ENCODE data around the gene PAQR4. TPM values are rescaled to one million over a fixed set of nuclear protein-coding genes. Genes with fewer than 3 reads are reported as not detected.

Gene PAQR4
- total and polyA plus RNA-seq, 9 donors, result 4.3 to 14.4 (median 9.1) TPM

- peak; percentile 96 for DNase-seq
- Histone ChIP-seq H3K4me1 (ENCODE audit: control insufficient read depth, insufficient read depth, low read length) (peaks cover 37% of the 10 kb centered on the region), H3K9me3 (replicated peaks; ENCODE audit: control insufficient read depth, low read depth, low read length) (no peaks in the 10 kb centered on the region), H3K27me3 (ENCODE audit: control insufficient read depth, insufficient read depth, low read length) (peaks cover 3% of the 10 kb centered on the region), H3K27ac (ENCODE audit: low read length) (peak within 1 kb of the TSS; percentile 60), H3K4me3 (ENCODE audit: low read length) (peak within 1 kb of the TSS; percentile 74), H3K36me3 (ENCODE audit: control insufficient read depth, insufficient read depth, low read length) (peaks cover 7% of the 10 kb centered on the region)
- WGBS (ENCODE audit: insufficient coverage), result 5% methylated on average over 91 of the region's 91 CpGs
Measured at GRCh38 chr16:2980227-2981176, 11.4 kb downstream of the PAQR4 start, which contains the start of gene PKMYT1. PKMYT1 (minus strand) TSS chr16:2980446; CDS start chr16:2979657, 789 bp downstream.

- peaks cover 46% of the 10 kb centered on the region for H3K4me1 ChIP-seq (ENCODE audit: control insufficient read depth, insufficient read depth, low read length)
- no peak overlapping the region for H3K27ac ChIP-seq (ENCODE audit: low read length)
- DNase-seq, result no peak
- H3K27me3 ChIP-seq (ENCODE audit: control insufficient read depth, insufficient read depth, low read length), result peaks cover 3% of the 10 kb centered on the region
- H3K36me3 ChIP-seq (ENCODE audit: control insufficient read depth, insufficient read depth, low read length), result no peaks in the 10 kb centered on the region
- H3K4me3 ChIP-seq (ENCODE audit: low read length), result no peak overlapping the region
- 26% methylated on average over 19 of the region's 33 CpGs for WGBS (ENCODE audit: insufficient coverage)
- H3K9me3 ChIP-seq (replicated peaks; ENCODE audit: control insufficient read depth, low read depth, low read length), result no peaks in the 10 kb centered on the region
Measured at GRCh38 chr16:2981177-2981898, 12.2 kb downstream of the PAQR4 start.

DNA sequence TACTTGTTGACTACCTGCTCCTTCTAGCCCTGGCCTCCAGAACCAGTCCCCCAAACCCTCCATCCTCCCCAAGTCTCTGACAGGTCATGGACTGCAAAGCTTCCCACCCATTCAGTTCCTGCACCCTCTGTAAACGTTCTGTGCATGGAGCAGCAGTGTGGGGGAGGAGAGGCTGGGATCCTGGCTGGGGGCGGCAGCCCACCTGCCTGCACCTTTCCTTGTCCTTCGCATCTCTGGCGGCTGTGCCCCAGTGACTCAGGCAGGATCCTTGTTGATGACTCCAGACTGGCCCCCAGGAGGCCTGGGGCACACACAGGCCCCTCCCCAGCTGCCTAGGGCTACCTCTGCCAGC lies 12.7 kb downstream of the PAQR4 start:
- H3K9me3 ChIP-seq (replicated peaks; ENCODE audit: control insufficient read depth, low read depth, low read length), result no peaks in the 10 kb centered on the region
- H3K27ac ChIP-seq (ENCODE audit: low read length), result no peak overlapping the region
- H3K27me3 ChIP-seq (ENCODE audit: control insufficient read depth, insufficient read depth, low read length), result peaks cover 3% of the 10 kb centered on the region
- H3K4me3 ChIP-seq (ENCODE audit: low read length), result no peak overlapping the region
- H3K36me3 ChIP-seq (ENCODE audit: control insufficient read depth, insufficient read depth, low read length), result no peaks in the 10 kb centered on the region
- peaks cover 51% of the 10 kb centered on the region for H3K4me1 ChIP-seq (ENCODE audit: control insufficient read depth, insufficient read depth, low read length)
- 54% methylated on average over 3 of the region's 4 CpGs for WGBS (ENCODE audit: insufficient coverage)
- DNase-seq, result no peak

DNA sequence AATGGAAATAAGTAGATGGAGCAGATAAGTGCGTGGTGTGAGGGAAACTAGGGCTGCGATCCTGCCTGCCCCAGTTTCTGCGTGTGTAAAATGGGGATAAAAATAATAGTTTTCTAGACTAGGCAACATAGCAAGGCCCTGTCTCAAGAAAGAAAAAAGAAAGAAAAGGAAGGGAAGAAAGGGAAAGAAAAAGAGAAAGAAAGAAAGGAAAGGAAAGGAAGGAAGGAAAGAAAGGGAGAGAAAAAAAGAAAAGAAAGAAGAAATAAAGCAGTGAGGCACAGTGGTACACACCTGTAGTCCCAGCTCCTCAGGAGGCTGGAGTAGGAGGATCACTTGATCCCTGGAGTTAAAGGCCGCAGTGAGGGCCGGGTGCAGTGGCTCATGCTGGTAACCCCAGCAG lies 13.3 kb downstream of the PAQR4 start:
- Histone ChIP-seq H3K27me3 (ENCODE audit: control insufficient read depth, insufficient read depth, low read length) (peaks cover 3% of the 10 kb centered on the region), H3K4me1 (ENCODE audit: control insufficient read depth, insufficient read depth, low read length) (peaks cover 56% of the 10 kb centered on the region), H3K9me3 (replicated peaks; ENCODE audit: control insufficient read depth, low read depth, low read length) (no peaks in the 10 kb centered on the region), H3K4me3 (ENCODE audit: low read length) (no peak overlapping the region), H3K27ac (ENCODE audit: low read length) (no peak overlapping the region), H3K36me3 (ENCODE audit: control insufficient read depth, insufficient read depth, low read length) (no peaks in the 10 kb centered on the region)
- WGBS (ENCODE audit: insufficient coverage), result 73% methylated on average over 5 of the region's 5 CpGs
- DNase-seq, result no peak

GRCh38 chr16:2983706-2984136 lies 14.6 kb downstream of the PAQR4 start:
- H3K27ac ChIP-seq (ENCODE audit: low read length), result no peak overlapping the region
- H3K27me3 ChIP-seq (ENCODE audit: control insufficient read depth, insufficient read depth, low read length), result peaks cover 3% of the 10 kb centered on the region
- 10% methylated on average over 42 of the region's 42 CpGs for WGBS (ENCODE audit: insufficient coverage)
- peaks cover 69% of the 10 kb centered on the region for H3K4me1 ChIP-seq (ENCODE audit: control insufficient read depth, insufficient read depth, low read length)
- no peaks in the 10 kb centered on the region for H3K9me3 ChIP-seq (replicated peaks; ENCODE audit: control insufficient read depth, low read depth, low read length)
- no peaks in the 10 kb centered on the region for H3K36me3 ChIP-seq (ENCODE audit: control insufficient read depth, insufficient read depth, low read length)
- H3K4me3 ChIP-seq (ENCODE audit: low read length), result peak overlapping the region; percentile 14
- DNase-seq, result peak; percentile 78

DNA sequence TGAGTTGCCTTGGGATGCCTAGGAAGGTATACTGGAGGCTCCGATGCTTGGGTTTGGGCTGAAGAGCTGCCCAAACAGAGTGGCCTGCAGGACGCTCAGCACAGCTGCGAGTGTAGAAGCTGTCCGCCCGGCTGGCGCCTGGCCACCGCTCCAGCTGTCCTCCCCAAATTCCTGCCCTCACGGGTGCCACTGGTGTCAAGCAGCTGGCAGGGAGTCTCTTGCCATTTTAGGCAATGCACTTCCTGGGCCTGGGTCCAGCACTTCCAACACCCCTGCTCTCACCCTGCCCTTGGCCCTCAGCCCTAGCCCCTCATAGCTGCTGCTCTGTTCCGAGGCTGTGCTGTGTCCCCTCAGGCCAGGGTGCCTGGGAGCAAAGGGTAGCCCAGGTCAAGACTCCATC lies 16.3 kb downstream of the PAQR4 start:
- DNase-seq, result peak; percentile 91
- peaks cover 70% of the 10 kb centered on the region for H3K4me1 ChIP-seq (ENCODE audit: control insufficient read depth, insufficient read depth, low read length)
- no peak overlapping the region for H3K4me3 ChIP-seq (ENCODE audit: low read length)
- no peaks in the 10 kb centered on the region for H3K36me3 ChIP-seq (ENCODE audit: control insufficient read depth, insufficient read depth, low read length)
- WGBS (ENCODE audit: insufficient coverage), result 64% methylated on average over 9 of the region's 9 CpGs
- H3K27ac ChIP-seq (ENCODE audit: low read length), result peak overlapping the region; percentile 87
- H3K9me3 ChIP-seq (replicated peaks; ENCODE audit: control insufficient read depth, low read depth, low read length), result no peaks in the 10 kb centered on the region
- peaks cover 14% of the 10 kb centered on the region for H3K27me3 ChIP-seq (ENCODE audit: control insufficient read depth, insufficient read depth, low read length)

GRCh38 chr16:2985893-2986355 lies 16.8 kb downstream of the PAQR4 start:
- no peaks in the 10 kb centered on the region for H3K36me3 ChIP-seq (ENCODE audit: control insufficient read depth, insufficient read depth, low read length)
- H3K9me3 ChIP-seq (replicated peaks; ENCODE audit: control insufficient read depth, low read depth, low read length), result no peaks in the 10 kb centered on the region
- H3K27me3 ChIP-seq (ENCODE audit: control insufficient read depth, insufficient read depth, low read length), result peaks cover 17% of the 10 kb centered on the region
- DNase-seq, result no peak
- 77% methylated on average over 15 of the region's 15 CpGs for WGBS (ENCODE audit: insufficient coverage)
- H3K27ac ChIP-seq (ENCODE audit: low read length), result peak overlapping the region; percentile 87
- no peak overlapping the region for H3K4me3 ChIP-seq (ENCODE audit: low read length)
- H3K4me1 ChIP-seq (ENCODE audit: control insufficient read depth, insufficient read depth, low read length), result peaks cover 66% of the 10 kb centered on the region

- no peak overlapping the region for H3K27ac ChIP-seq (ENCODE audit: low read length)
- H3K9me3 ChIP-seq (replicated peaks; ENCODE audit: control insufficient read depth, low read depth, low read length), result no peaks in the 10 kb centered on the region
- peaks cover 60% of the 10 kb centered on the region for H3K4me1 ChIP-seq (ENCODE audit: control insufficient read depth, insufficient read depth, low read length)
- 68% methylated on average over 14 of the region's 17 CpGs for WGBS (ENCODE audit: insufficient coverage)
- DNase-seq, result no peak
- H3K4me3 ChIP-seq (ENCODE audit: low read length), result no peak overlapping the region
- peaks cover 17% of the 10 kb centered on the region for H3K27me3 ChIP-seq (ENCODE audit: control insufficient read depth, insufficient read depth, low read length)
- H3K36me3 ChIP-seq (ENCODE audit: control insufficient read depth, insufficient read depth, low read length), result no peaks in the 10 kb centered on the region
Measured at GRCh38 chr16:2986623-2987188, 17.6 kb downstream of the PAQR4 start.

DNA sequence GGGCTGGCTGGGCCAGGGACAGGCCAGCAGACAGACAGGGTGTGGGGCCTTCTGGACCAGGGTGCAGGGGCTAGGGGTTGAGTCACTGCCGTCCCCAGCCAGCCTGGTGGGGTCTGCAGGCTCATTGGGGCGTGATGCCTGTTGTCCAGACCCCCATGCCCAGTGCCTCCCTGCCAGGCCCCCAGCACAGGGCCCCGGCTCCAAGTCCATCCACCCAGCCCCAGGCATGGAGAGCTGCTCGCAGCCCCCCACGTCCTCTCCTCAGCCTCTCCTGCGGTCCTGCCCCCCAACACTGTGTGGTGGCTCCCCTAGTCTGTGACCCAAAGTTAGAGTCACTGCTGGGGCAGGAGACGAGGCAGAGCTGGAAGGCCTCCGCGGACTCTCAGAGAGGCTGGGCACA lies 18.1 kb downstream of the PAQR4 start:
- Histone ChIP-seq H3K36me3 (ENCODE audit: control insufficient read depth, insufficient read depth, low read length) (no peaks in the 10 kb centered on the region), H3K4me1 (ENCODE audit: control insufficient read depth, insufficient read depth, low read length) (peaks cover 60% of the 10 kb centered on the region), H3K9me3 (replicated peaks; ENCODE audit: control insufficient read depth, low read depth, low read length) (no peaks in the 10 kb centered on the region), H3K27ac (ENCODE audit: low read length) (peak overlapping the region; percentile 78), H3K27me3 (ENCODE audit: control insufficient read depth, insufficient read depth, low read length) (peaks cover 17% of the 10 kb centered on the region), H3K4me3 (ENCODE audit: low read length) (no peak overlapping the region)
- no peak for DNase-seq
- WGBS (ENCODE audit: insufficient coverage), result 62% methylated on average over 7 of the region's 9 CpGs

DNA sequence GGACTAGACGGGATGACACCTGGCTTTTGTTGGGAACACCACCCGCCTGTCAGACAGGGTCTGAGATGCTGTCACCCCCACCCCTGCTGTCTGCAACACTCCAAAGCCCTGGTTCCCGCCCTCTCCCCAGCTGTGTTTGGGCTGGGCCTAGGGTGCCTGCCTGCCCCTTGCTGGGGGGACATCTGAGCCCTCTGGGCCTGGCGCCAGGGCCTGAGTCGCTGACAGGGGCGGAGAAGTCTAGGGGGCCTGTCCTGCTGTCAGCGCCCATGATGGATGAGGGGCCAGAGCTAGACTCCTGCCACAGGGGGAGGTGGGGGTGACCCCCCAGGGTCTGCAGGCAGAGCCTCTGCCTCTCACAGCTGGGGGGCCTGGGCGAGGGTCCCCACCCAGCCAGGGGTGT lies 18.7 kb downstream of the PAQR4 start:
- no peak overlapping the region for H3K4me3 ChIP-seq (ENCODE audit: low read length)
- peak overlapping the region; percentile 78 for H3K27ac ChIP-seq (ENCODE audit: low read length)
- DNase-seq, result peak; percentile 84

More for the DNA sequence above, 18.7 kb downstream of the PAQR4 start:
- no peaks in the 10 kb centered on the region for H3K9me3 ChIP-seq (replicated peaks; ENCODE audit: control insufficient read depth, low read depth, low read length)
- H3K4me1 ChIP-seq (ENCODE audit: control insufficient read depth, insufficient read depth, low read length), result peaks cover 60% of the 10 kb centered on the region
- 32% methylated on average over 6 of the region's 8 CpGs for WGBS (ENCODE audit: insufficient coverage)
- H3K36me3 ChIP-seq (ENCODE audit: control insufficient read depth, insufficient read depth, low read length), result no peaks in the 10 kb centered on the region
- H3K27me3 ChIP-seq (ENCODE audit: control insufficient read depth, insufficient read depth, low read length), result peaks cover 17% of the 10 kb centered on the region
